Cortex of kidney (tissue), 1 donor: ENCODE measurements around the gene GRWD1.

Experiments used
- DNase-seq: peaks from one replicate; lab custom pipeline; 2025; lab: John Stamatoyannopoulos, UW

The GRWD1 gene

GRCh38 chr19:48424694-48425219 lies 21.0 kb upstream of the GRWD1 start:
- DNase-seq: no peak

GRCh38 chr19:48428670-48429069 lies 17.1 kb upstream of the GRWD1 start:
- no peak for DNase-seq

- DNase-seq: no peak
Observed at GRCh38 chr19:48433337-48433736, 12.4 kb upstream of the GRWD1 start.

GRCh38 chr19:48436586-48436985 lies 9.2 kb upstream of the GRWD1 start:
- no peak for DNase-seq

- DNase-seq: no peak
Observed at GRCh38 chr19:48441360-48442050, 4.3 kb upstream of the GRWD1 start.

- DNase-seq: no peak
Observed at GRCh38 chr19:48442116-48443035, 3.4 kb upstream of the GRWD1 start.

GRCh38 chr19:48443256-48443655 lies 2.5 kb upstream of the GRWD1 start:
- DNase-seq: no peak

GRCh38 chr19:48443731-48444128 lies 2.1 kb upstream of the GRWD1 start:
- DNase-seq: no peak

- no peak for DNase-seq
Observed at GRCh38 chr19:48444129-48444935, 1.5 kb upstream of the GRWD1 start.

GRCh38 chr19:48444936-48445200 lies 915 bp upstream of the GRWD1 start:
- DNase-seq: no peak

- DNase-seq: no peak
Observed at GRCh38 chr19:48445256-48445605, 552 bp upstream of the GRWD1 start.

GRCh38 chr19:48446579-48446978 lies 796 bp downstream of the GRWD1 start:
- DNase-seq: no peak

GRCh38 chr19:48448563-48448962 lies 2.8 kb downstream of the GRWD1 start:
- DNase-seq: no peak

- DNase-seq: no peak
Observed at GRCh38 chr19:48450441-48450840, 4.7 kb downstream of the GRWD1 start.

GRCh38 chr19:48450863-48451262 lies 5.1 kb downstream of the GRWD1 start:
- DNase-seq: no peak

GRCh38 chr19:48451624-48452023 lies 5.8 kb downstream of the GRWD1 start:
- no peak for DNase-seq

GRCh38 chr19:48452289-48453190 lies 6.8 kb downstream of the GRWD1 start:
- no peak for DNase-seq

GRCh38 chr19:48454150-48454730 lies 8.5 kb downstream of the GRWD1 start:
- DNase-seq: no peak

- no peak for DNase-seq
Observed at GRCh38 chr19:48455171-48455907, 9.6 kb downstream of the GRWD1 start, which contains the start of gene KCNJ14. KCNJ14 (plus strand) TSS chr19:48455574; CDS start chr19:48461725, 6,151 bp downstream.

- no peak for DNase-seq
Observed at GRCh38 chr19:48455908-48456562, 10.3 kb downstream of the GRWD1 start.
